ENCODE results near the gene MGAT5B. TPM values are rescaled to one million over a fixed set of nuclear protein-coding genes. Genes with fewer than 3 reads are reported as not detected.

MGAT5B gene
- total RNA-seq, 1 experiment from 2014 or later: 4.9 TPM

- H3K79me2 ChIP-seq (ENCODE audit: low read length): peaks cover 4% of the 10 kb centered on the region; the same call in 1 of the 2 replicates
- H3K4me2 ChIP-seq (ENCODE audit: low read length): no peak overlapping the region
- ATAC-seq (no peak), DNase-seq (no peak)
- POLR2A ChIA-PET (ENCODE audit: unreplicated experiment): no interaction called here
- H3K9ac ChIP-seq (ENCODE audit: low read length): no peak overlapping the region
- TF ChIP-seq, protein P1, sequence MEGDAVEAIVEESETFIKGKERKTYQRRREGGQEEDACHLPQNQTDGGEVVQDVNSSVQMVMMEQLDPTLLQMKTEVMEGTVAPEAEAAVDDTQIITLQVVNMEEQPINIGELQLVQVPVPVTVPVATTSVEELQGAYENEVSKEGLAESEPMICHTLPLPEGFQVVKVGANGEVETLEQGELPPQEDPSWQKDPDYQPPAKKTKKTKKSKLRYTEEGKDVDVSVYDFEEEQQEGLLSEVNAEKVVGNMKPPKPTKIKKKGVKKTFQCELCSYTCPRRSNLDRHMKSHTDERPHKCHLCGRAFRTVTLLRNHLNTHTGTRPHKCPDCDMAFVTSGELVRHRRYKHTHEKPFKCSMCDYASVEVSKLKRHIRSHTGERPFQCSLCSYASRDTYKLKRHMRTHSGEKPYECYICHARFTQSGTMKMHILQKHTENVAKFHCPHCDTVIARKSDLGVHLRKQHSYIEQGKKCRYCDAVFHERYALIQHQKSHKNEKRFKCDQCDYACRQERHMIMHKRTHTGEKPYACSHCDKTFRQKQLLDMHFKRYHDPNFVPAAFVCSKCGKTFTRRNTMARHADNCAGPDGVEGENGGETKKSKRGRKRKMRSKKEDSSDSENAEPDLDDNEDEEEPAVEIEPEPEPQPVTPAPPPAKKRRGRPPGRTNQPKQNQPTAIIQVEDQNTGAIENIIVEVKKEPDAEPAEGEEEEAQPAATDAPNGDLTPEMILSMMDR (conservative IDR thresholded peaks at IDR 0.05; ENCODE audit: low read depth, low read length): no peak
- TF ChIP-seq EZH2 (IDR thresholded peaks at IDR 0.05; ENCODE audit: low read length, unreplicated experiment) (no peak), EZH2phosphoT487 (IDR thresholded peaks at IDR 0.05; ENCODE audit: borderline replicate concordance, low read length) (no peak)
- no peaks in the 10 kb centered on the region for H3F3A ChIP-seq (ENCODE audit: low read length, unreplicated experiment)
- CTCF ChIA-PET: no interaction called here
- intact Hi-C loops (cut with micrococcal nuclease): loop anchor here (5.0 kb wide), 2 partner anchors 76 to 146 kb away; no protein-coding TSS in a partner anchor
- no peak overlapping the region for H3K4me3 ChIP-seq (ENCODE audit: low read length)
- H3K4me1 ChIP-seq (ENCODE audit: insufficient read depth, low read length): peaks cover 26% of the 10 kb centered on the region
- H3K9me3 ChIP-seq (ENCODE audit: low read length): no peaks in the 10 kb centered on the region
- H4K20me1 ChIP-seq (ENCODE audit: low read length): no peaks in the 10 kb centered on the region
- no peak overlapping the region for H3K27ac ChIP-seq (ENCODE audit: low read length)
- H3K27me3 ChIP-seq (ENCODE audit: low read length): no peaks in the 10 kb centered on the region
- BruUV-seq (replicated peaks): no TSS peak
- H3K9me2 ChIP-seq (replicated peaks; ENCODE audit: low read length): no peaks in the 10 kb centered on the region
- no peaks in the 10 kb centered on the region for H3K36me3 ChIP-seq (ENCODE audit: low read depth, low read length)
- no peak overlapping the region for H2AFZ ChIP-seq (ENCODE audit: low read length)
These were observed 2.0 kb upstream of the MGAT5B start for GRCh38 chr17:76866203-76866602.

- Histone ChIP-seq H3F3A (ENCODE audit: low read length, unreplicated experiment) (no peaks in the 10 kb centered on the region), H2AFZ (ENCODE audit: low read length) (peak overlapping the region; percentile 95), H3K9me3 (ENCODE audit: low read length) (no peaks in the 10 kb centered on the region), H3K36me3 (ENCODE audit: low read depth, low read length) (no peaks in the 10 kb centered on the region), H3K9ac (ENCODE audit: low read length) (no peak overlapping the region), H3K9me2 (replicated peaks; ENCODE audit: low read length) (no peaks in the 10 kb centered on the region), H4K20me1 (ENCODE audit: low read length) (no peaks in the 10 kb centered on the region), H3K4me2 (ENCODE audit: low read length) (peak overlapping the region; percentile 97), H3K27ac (ENCODE audit: low read length) (peak overlapping the region; percentile 33), H3K27me3 (ENCODE audit: low read length) (no peaks in the 10 kb centered on the region), H3K4me3 (ENCODE audit: low read length) (peak overlapping the region; percentile 63; the same call in 1 of the 2 replicates), H3K4me1 (ENCODE audit: insufficient read depth, low read length) (peaks cover 34% of the 10 kb centered on the region), H3K79me2 (ENCODE audit: low read length) (peaks cover 4% of the 10 kb centered on the region; the same call in 1 of the 2 replicates)
- ChIA-PET POLR2A (ENCODE audit: unreplicated experiment) (no interaction called here), CTCF (interaction anchor here (0.6 to 2.2 kb wide), 4 partner anchors 128 to 388 kb away, joined by 4 to 36 read pairs (median 6); no protein-coding TSS in a partner anchor)
- intact Hi-C loops (cut with micrococcal nuclease): loop anchor here (1.0 to 5.0 kb wide), 3 partner anchors 75 to 189 kb away; no protein-coding TSS in a partner anchor
- DNase-seq (peak; percentile 79), ATAC-seq (peak; percentile 52)
- TF ChIP-seq EZH2 (IDR thresholded peaks at IDR 0.05; ENCODE audit: low read length, unreplicated experiment): no peak
- no peak for TF ChIP-seq EZH2phosphoT487 (IDR thresholded peaks at IDR 0.05; ENCODE audit: borderline replicate concordance, low read length)
- TF ChIP-seq, protein P1 (conservative IDR thresholded peaks at IDR 0.05; ENCODE audit: low read depth, low read length): no peak
- BruUV-seq (replicated peaks): no TSS peak
These were observed 1.2 kb upstream of the MGAT5B start for GRCh38 chr17:76866774-76867577.
